H1 (cell line): ENCODE data around the gene FHL1. TPM values are rescaled to one million over a fixed set of nuclear protein-coding genes. Genes with fewer than 3 reads are reported as not detected.

Source experiments
- CTCF ChIA-PET: fragments of 300-600 bp; sonication (Branson Sonifier 250); formaldehyde crosslinking; loops from one replicate; lab custom pipeline; 2021; ENCODE audit not compliant: partially characterized antibody; lab: Charles Lee
- POLR2A ChIA-PET: fragments of 300-600 bp; sonication (Branson Sonifier 250); formaldehyde crosslinking; loops from one replicate; lab custom pipeline; 2021; ENCODE audit warnings: inconsistent platforms; ENCODE audit not compliant: partially characterized antibody; lab: Charles Lee
- DNase-seq, 2 experiments: peaks; one replicate each; pipeline versions ENCODE4 v3.0.0 to v3.0.0-alpha.2; 2010 to 2022; ENCODE audit warnings: low spot score in 2 of 2, low read depth in 1 of 2, mixed read lengths in 1 of 2
- FAIRE-seq: peaks from 2 replicates; lab custom pipeline; 2011; peaks lifted over from hg19 to GRCh38; lab: Jason Lieb, UNC
- H2AFZ ChIP-seq: 2 replicates; pipeline ENCODE4 v1.8.1; 2012; ENCODE audit warnings: low read length, inconsistent platforms
- H2AK5ac ChIP-seq: 2 replicates; pipeline ENCODE4 v1.6.1; 2013; ENCODE audit warnings: low read depth, low read length
- H2BK120ac ChIP-seq: replicated peaks from 2 replicates; pipeline ENCODE3; 2013; ENCODE audit warnings: low read depth, low read length, inconsistent platforms
- H2BK12ac ChIP-seq: 2 replicates; pipeline ENCODE4 v1.6.1; 2013; ENCODE audit warnings: low read depth, low read length
- H2BK15ac ChIP-seq: 2 replicates; pipeline ENCODE4 v1.6.1; 2013; ENCODE audit warnings: low read length
- H2BK20ac ChIP-seq: 2 replicates; pipeline ENCODE4 v1.6.1; 2013; ENCODE audit warnings: low read length
- H2BK5ac ChIP-seq: 2 replicates; pipeline ENCODE4 v1.6.1; 2013; ENCODE audit warnings: low read depth, low read length
- H3K14ac ChIP-seq: 2 replicates; pipeline ENCODE4 v1.6.1; 2013; ENCODE audit warnings: inconsistent platforms; ENCODE audit not compliant: insufficient read length
- H3K18ac ChIP-seq: 2 replicates; pipeline ENCODE4 v1.6.1; 2013; ENCODE audit warnings: low read length; ENCODE audit errors: extremely low read depth
- H3K23ac ChIP-seq: 2 replicates; pipeline ENCODE4 v1.6.1; 2013; ENCODE audit warnings: inconsistent platforms; ENCODE audit not compliant: insufficient read length
- H3K23me2 ChIP-seq: 2 replicates; pipeline ENCODE4 v1.6.1; 2013; ENCODE audit warnings: low read depth, low read length
- H3K27ac ChIP-seq: 2 replicates; pipeline ENCODE4 v1.6.1; 2011; ENCODE audit warnings: low read depth, low read length, inconsistent platforms
- H3K27me3 ChIP-seq, 4 experiments: replicated peaks in 1 of 4; 1 replicate in 1 of 4; 2 replicates in 3 of 4; pipeline versions ENCODE4 v1.6.1 to v1.8.1; 2011 to 2013; ENCODE audit warnings: low read length in 3 of 4, mild to moderate bottlenecking in 3 of 4, inconsistent platforms in 2 of 4, mixed read lengths in 2 of 4, moderate library complexity in 1 of 4; ENCODE audit not compliant: control insufficient read depth in 3 of 4, insufficient read depth in 3 of 4; ENCODE audit errors: extremely low read depth in 1 of 4
- H3K36me3 ChIP-seq, 4 experiments: 2 replicates each; pipeline versions ENCODE4 v1.6.1 to v1.8.1; 2011 to 2013; ENCODE audit warnings: mild to moderate bottlenecking in 4 of 4, low read length in 3 of 4, moderate library complexity in 2 of 4, control low read depth in 1 of 4, inconsistent platforms in 1 of 4; ENCODE audit not compliant: insufficient read depth in 4 of 4, control insufficient read depth in 2 of 4
- H3K4ac ChIP-seq: replicated peaks from 2 replicates; pipeline ENCODE3; 2013; ENCODE audit warnings: low read length, low read depth, mixed read lengths, inconsistent platforms; ENCODE audit not compliant: insufficient read length
- H3K4me1 ChIP-seq, 4 experiments: replicated peaks in 1 of 4; 1 replicate in 1 of 4; 2 replicates in 3 of 4; pipeline versions ENCODE4 v1.6.1 to v1.8.1; 2011 to 2013; ENCODE audit warnings: low read length in 3 of 4, inconsistent platforms in 2 of 4, mixed read lengths in 1 of 4; ENCODE audit not compliant: insufficient read depth in 4 of 4, control insufficient read depth in 3 of 4
- H3K4me2 ChIP-seq, 2 experiments: 2 replicates each; pipeline versions ENCODE4 v1.6.1 to v1.8.1; 2011 to 2013; ENCODE audit warnings: low read depth in 2 of 2, low read length in 2 of 2, control low read depth in 1 of 2, inconsistent platforms in 1 of 2, mild to moderate bottlenecking in 1 of 2; ENCODE audit not compliant: insufficient read depth in 1 of 2
- H3K4me3 ChIP-seq, 4 experiments: fragments of 200-600, 300-600 bp in 1 of 4; sonication (generic), shearing (Covaris generic), sonication (Bioruptor Twin) in 1 of 4; 2 replicates each; pipeline versions ENCODE4 v1.5.1 to v1.8.1; 2011 to 2016; ENCODE audit warnings: low read length in 4 of 4, low read depth in 3 of 4, control low read depth in 2 of 4, inconsistent platforms in 2 of 4, mild to moderate bottlenecking in 2 of 4, mixed read lengths in 1 of 4, moderate library complexity in 1 of 4; ENCODE audit not compliant: insufficient read depth in 2 of 4; ENCODE audit errors: extremely low read depth in 1 of 4
- H3K56ac ChIP-seq: replicated peaks from 2 replicates; pipeline ENCODE3; 2013; ENCODE audit warnings: low read depth, mild to moderate bottlenecking, mixed read lengths, low read length, inconsistent platforms; ENCODE audit not compliant: insufficient read length
- H3K79me1 ChIP-seq: 2 replicates; pipeline ENCODE4 v1.6.1; 2013; ENCODE audit warnings: low read depth, low read length, control low read depth
- H3K79me2 ChIP-seq, 2 experiments: 2 replicates each; pipeline versions ENCODE4 v1.6.1 to v1.8.1; 2012 to 2013; ENCODE audit warnings: low read length in 2 of 2, mild to moderate bottlenecking in 2 of 2, inconsistent platforms in 1 of 2; ENCODE audit not compliant: insufficient read depth in 2 of 2, control insufficient read depth in 1 of 2
- H3K9ac ChIP-seq, 4 experiments: replicated peaks in 1 of 4; 1 replicate in 1 of 4; 2 replicates in 3 of 4; pipeline versions ENCODE4 v1.6.1 to v1.8.1; 2011 to 2013; ENCODE audit warnings: low read depth in 3 of 4, low read length in 3 of 4, control low read depth in 2 of 4, mild to moderate bottlenecking in 2 of 4, moderate library complexity in 2 of 4, inconsistent platforms in 1 of 4; ENCODE audit errors: extremely low read depth in 1 of 4
- H3K9me3 ChIP-seq, 2 experiments: 2 replicates each; pipeline versions ENCODE4 v1.6.1 to v1.8.1; 2012 to 2013; ENCODE audit warnings: mild to moderate bottlenecking in 2 of 2, moderate library complexity in 2 of 2, control low read depth in 1 of 2, inconsistent platforms in 1 of 2, low read depth in 1 of 2, low read length in 1 of 2, mixed read lengths in 1 of 2; ENCODE audit not compliant: insufficient read depth in 2 of 2
- H4K20me1 ChIP-seq, 2 experiments: replicated peaks in 1 of 2; 2 replicates each; pipeline versions ENCODE3 to v1.8.1; 2011 to 2013; ENCODE audit warnings: inconsistent platforms in 2 of 2, low read length in 2 of 2, mild to moderate bottlenecking in 1 of 2; ENCODE audit not compliant: insufficient read depth in 2 of 2, control insufficient read depth in 1 of 2
- H4K5ac ChIP-seq: 2 replicates; pipeline ENCODE4 v1.6.1; 2013; ENCODE audit warnings: low read length, low read depth, mixed read lengths, inconsistent platforms; ENCODE audit not compliant: insufficient read length
- H4K8ac ChIP-seq: 2 replicates; pipeline ENCODE4 v1.8.0; 2013; ENCODE audit warnings: mild to moderate bottlenecking, moderate library complexity, low read length, inconsistent platforms; ENCODE audit not compliant: insufficient read depth; ENCODE audit errors: extremely low read depth
- H4K91ac ChIP-seq: replicated peaks from 2 replicates; pipeline ENCODE3; 2013; ENCODE audit warnings: low read length, mixed read lengths, inconsistent platforms; ENCODE audit not compliant: insufficient read length
- BCL11A ChIP-seq, 2 experiments: IDR thresholded peaks; one replicate each; pipeline ENCODE4 v1.6.1; 2011; ENCODE audit warnings: low read depth in 2 of 2, low read length in 2 of 2, mild to moderate bottlenecking in 2 of 2
- BRCA1 ChIP-seq: IDR thresholded peaks from 2 replicates; pipeline ENCODE4 v1.6.1; 2012; ENCODE audit warnings: low read depth, low read length, improper control_type of control experiment
- CBX5 ChIP-seq: fragments of 300-800, 300-1000 bp; sonication (generic); IDR thresholded peaks from 2 replicates; pipeline ENCODE4 v1.7.1; 2016; ENCODE audit warnings: antibody characterized with exemption, low read length, low read depth
- CREB1 ChIP-seq: IDR thresholded peaks from 2 replicates; pipeline ENCODE4 v1.6.1; 2012; ENCODE audit warnings: inconsistent platforms
- E2F6 ChIP-seq: IDR thresholded peaks from 2 replicates; pipeline ENCODE4 v1.6.1; 2012; ENCODE audit warnings: inconsistent platforms
- GABPA ChIP-seq: IDR thresholded peaks from 2 replicates; pipeline ENCODE4 v1.6.1; 2011; ENCODE audit warnings: mild to moderate bottlenecking, low read length, moderate library complexity, borderline replicate concordance; ENCODE audit not compliant: insufficient read depth
- KDM1A ChIP-seq: fragments of 200-600, 300-600 bp; sonication (generic); IDR thresholded peaks from 2 replicates; pipeline ENCODE4 v1.7.1; 2016; ENCODE audit warnings: mild to moderate bottlenecking, low read length, borderline replicate concordance
- NRF1 ChIP-seq: IDR thresholded peaks from 2 replicates; pipeline ENCODE4 v1.6.1; 2011; ENCODE audit warnings: mild to moderate bottlenecking, low read depth, low read length, improper control_type of control experiment
- POU5F1 ChIP-seq: IDR thresholded peaks from 2 replicates; pipeline ENCODE4 v1.6.1; 2011; ENCODE audit warnings: low read depth, mild to moderate bottlenecking, low read length, moderate library complexity
- RFX5 ChIP-seq: IDR thresholded peaks from 2 replicates; pipeline ENCODE4 v1.6.1; 2011; ENCODE audit warnings: low read depth, low read length, improper control_type of control experiment, borderline replicate concordance
- SIX5 ChIP-seq: IDR thresholded peaks from 2 replicates; pipeline ENCODE4 v1.6.1; 2011; ENCODE audit warnings: mild to moderate bottlenecking, low read depth, low read length
- SUZ12 ChIP-seq: fragments of 200-600 bp; sonication (generic); IDR thresholded peaks from 2 replicates; pipeline ENCODE4 v1.6.1; 2012; ENCODE audit warnings: mild to moderate bottlenecking, inconsistent platforms, low read length, moderate library complexity, mixed read lengths
- TBP ChIP-seq: IDR thresholded peaks from 2 replicates; pipeline ENCODE4 v1.6.1; 2011; ENCODE audit warnings: low read depth, low read length, improper control_type of control experiment
- WGBS, 2 experiments: shearing (Covaris generic) in 1 of 2; methylation state at CpG; one replicate each; pipeline versions ENCODE4 v1.1.6 to v1.1.7; 2013 to 2015; ENCODE audit warnings: low lambda C conversion rate in 2 of 2, mixed read lengths in 2 of 2, inconsistent platforms in 1 of 2, low coverage in 1 of 2, missing lambda C conversion rate in 1 of 2; ENCODE audit not compliant: insufficient replicate concordance in 2 of 2, insufficient coverage in 1 of 2, insufficient read length in 1 of 2; ENCODE audit errors: extremely low coverage in 1 of 2, missing lambda C conversion rate in 1 of 2; 5-methylcytosine and 5-hydroxymethylcytosine counted together
- polyA plus RNA-seq, 7 experiments: library from polyadenylated mRNA; depleted of rRNA in 3 of 7; stranded (reverse) in 5 of 7; unstranded in 2 of 7; fragments of >200 nt in 5 of 7; fragments of 200-250 nt in 2 of 7; gene quantifications; 1 replicate in 5 of 7; 2 replicates in 1 of 7; 4 replicates in 1 of 7; pipeline versions ENCODE4 v1.2.1 to v1.2.3, GENCODE V29; 2011 to 2013; ENCODE audit warnings: missing spikeins in 2 of 7, mixed read lengths in 2 of 7
- total RNA-seq: library from RNA; stranded (reverse); fragmentation: NEBNext Ultra II Directional; extraction: Animal tissue kit (Norgen Biotek cat#: 25700); gene quantifications from 2 replicates; pipeline ENCODE4 v1.2.1, GENCODE V29; 2021

FHL1 gene
- total and polyA plus RNA-seq, 2 of the 8 experiments (the other 6 are each of a cell fraction or from before 2014, with no cell fraction given), result 45.0 to 56.5 TPM

- Histone ChIP-seq H2BK5ac (no peak overlapping the region), H4K20me1 (no peaks in the 10 kb centered on the region), H2BK20ac (no peak overlapping the region), H4K8ac (no peak overlapping the region), H3K4me1 (no peaks in the 10 kb centered on the region), H3K56ac (no peak overlapping the region), H3K36me3 (no peaks in the 10 kb centered on the region), H3K79me1 (no peaks in the 10 kb centered on the region), H3K23me2 (no peaks in the 10 kb centered on the region), H3K9me3 (no peaks in the 10 kb centered on the region), H2BK15ac (no peak overlapping the region), H3K23ac (no peak overlapping the region), H3K4me3 (no peak overlapping the region)
- DNase-seq (no peak), FAIRE-seq (no peak)
- WGBS, 2 experiments, result 94% methylated on average over 2 of the region's 2 CpGs; no CpG with 5 or more reads in 1 of the 2 experiments
- no peak for TF ChIP-seq BRCA1
- TF ChIP-seq GABPA, result no peak
- TF ChIP-seq NRF1, result no peak
- no peak for TF ChIP-seq SIX5
- TF ChIP-seq BCL11A (IDR thresholded peaks at IDR 0.05; ENCODE audit: low read depth in 2 of 2, low read length in 2 of 2), result no peak
- no peak for TF ChIP-seq SUZ12
- no peak for TF ChIP-seq POU5F1
- TF ChIP-seq CREB1, result no peak
- TF ChIP-seq TBP, result no peak
- no peak for TF ChIP-seq RFX5
- no peak for TF ChIP-seq KDM1A
- TF ChIP-seq CBX5, result no peak
- no peak for TF ChIP-seq E2F6
- TF ChIP-seq, all 59 proteins: peak for 0
- Histone ChIP-seq H2BK120ac (no peak overlapping the region), H3K79me2 (no peaks in the 10 kb centered on the region), H2BK12ac (no peak overlapping the region), H3K9ac (no peak overlapping the region), H3K27ac (no peak overlapping the region), H2AFZ (no peak overlapping the region), H3K4me2 (no peak overlapping the region), H3K14ac (no peak overlapping the region), H3K18ac (no peak overlapping the region), H2AK5ac (no peak overlapping the region), H4K91ac (no peak overlapping the region), H4K5ac (no peak overlapping the region), H3K27me3 (no peaks in the 10 kb centered on the region), H3K4ac (no peak overlapping the region)
- CTCF ChIA-PET, result no interaction called here
- POLR2A ChIA-PET, result no interaction called here
Measured at GRCh38 chrX:136122207-136122606, 25.1 kb upstream of the FHL1 start.
